ENCODE measurements around the gene ZNF441.

The ZNF441 gene

GRCh38 chr19:11833541-11833940 lies 66.7 kb downstream of the ZNF441 start:
- Histone ChIP-seq H3K4me1 (ENCODE audit: low read length) (peaks cover 12% of the 10 kb centered on the region), H3K9me3 (ENCODE audit: insufficient read depth, low read length) (peaks cover 18% of the 10 kb centered on the region), H3K36me3 (replicated peaks; ENCODE audit: low read depth, low read length) (peaks cover 25% of the 10 kb centered on the region), H3K79me2 (ENCODE audit: low read length) (no peaks in the 10 kb centered on the region), H3K27ac (ENCODE audit: low read length) (no peak overlapping the region), H3K9ac (ENCODE audit: low read length) (no peak overlapping the region), H2AFZ (ENCODE audit: low read depth, low read length) (no peak overlapping the region), H3K27me3 (ENCODE audit: low read depth, low read length) (no peaks in the 10 kb centered on the region), H4K20me1 (ENCODE audit: insufficient read depth, low read length) (no peaks in the 10 kb centered on the region), H3K4me2 (ENCODE audit: low read length) (no peak overlapping the region), H3K4me3 (ENCODE audit: low read length) (no peak overlapping the region)
- no peak for TF ChIP-seq EZH2phosphoT487 (IDR thresholded peaks at IDR 0.05; ENCODE audit: low read depth)
- no peak for TF ChIP-seq CTCF (IDR thresholded peaks at IDR 0.05; ENCODE audit: low read depth, low read length)
